Osteoblast (primary cell): ENCODE data around the gene XXYLT1. TPM values are rescaled to one million over a fixed set of nuclear protein-coding genes. Genes with fewer than 3 reads are reported as not detected.

Experiments used
- DNase-seq: peaks from one replicate; pipeline ENCODE4 v3.0.0; 2011; ENCODE audit warnings: low spot score, mixed read lengths; ENCODE audit not compliant: insufficient read length; ENCODE audit errors: missing footprints
- H2AFZ ChIP-seq: 2 replicates; pipeline ENCODE4 v1.6.0; 2011; ENCODE audit warnings: mild to moderate bottlenecking, low read length
- H3K27ac ChIP-seq: 2 replicates; pipeline ENCODE4 v1.5.1; 2011; ENCODE audit warnings: mild to moderate bottlenecking, low read depth, low read length, moderate library complexity
- H3K27me3 ChIP-seq: 2 replicates; pipeline ENCODE4 v1.6.0; 2012; ENCODE audit warnings: mild to moderate bottlenecking, control low read depth, inconsistent platforms, low read length, moderate library complexity; ENCODE audit not compliant: insufficient read depth
- H3K36me3 ChIP-seq: 2 replicates; pipeline ENCODE4 v1.5.1; 2011; ENCODE audit warnings: mild to moderate bottlenecking, low read length, control low read depth, moderate library complexity; ENCODE audit not compliant: insufficient read depth
- H3K4me1 ChIP-seq: 2 replicates; pipeline ENCODE4 v1.5.1; 2011; ENCODE audit warnings: mild to moderate bottlenecking, low read length, control low read depth, moderate library complexity; ENCODE audit not compliant: insufficient read depth
- H3K4me2 ChIP-seq: 2 replicates; pipeline ENCODE4 v1.6.0; 2011; ENCODE audit warnings: mild to moderate bottlenecking, low read length; ENCODE audit not compliant: insufficient read depth
- H3K4me3 ChIP-seq: fragments of 200-600 bp; sonication (generic); 3 replicates; pipeline ENCODE4 v1.5.1; 2012; ENCODE audit warnings: mild to moderate bottlenecking, low read length, inconsistent platforms; ENCODE audit not compliant: insufficient read depth
- H3K79me2 ChIP-seq: 2 replicates; pipeline ENCODE4 v1.6.0; 2012; ENCODE audit warnings: mild to moderate bottlenecking, low read length, control low read depth, inconsistent platforms; ENCODE audit not compliant: insufficient read depth
- H3K9me3 ChIP-seq: 2 replicates; pipeline ENCODE4 v1.5.1; 2011; ENCODE audit warnings: low read depth, low read length, control low read depth
- H4K20me1 ChIP-seq: 2 replicates; pipeline ENCODE4 v1.6.0; 2012; ENCODE audit warnings: mild to moderate bottlenecking, low read length, control low read depth; ENCODE audit not compliant: insufficient read depth
- CTCF ChIP-seq: IDR thresholded peaks from 2 replicates; pipeline ENCODE4 v1.5.1; 2011; ENCODE audit warnings: mild to moderate bottlenecking, low read depth, low read length, moderate library complexity; ENCODE audit errors: extremely low read depth
- total RNA-seq: library from RNA; depleted of rRNA; stranded (reverse); fragments of >200 nt; gene quantifications from 2 replicates; pipeline ENCODE4 v1.2.3, GENCODE V29; 2012

Gene XXYLT1
- total RNA-seq, 1 donor, result 28.2 TPM

- peaks cover 18% of the 10 kb centered on the region for H3K27me3 ChIP-seq
- no peak overlapping the region for H2AFZ ChIP-seq
- H3K79me2 ChIP-seq, result no peaks in the 10 kb centered on the region
- H3K36me3 ChIP-seq, result no peaks in the 10 kb centered on the region
- TF ChIP-seq CTCF, result no peak
- H3K27ac ChIP-seq, result no peak overlapping the region
- H3K4me1 ChIP-seq, result no peaks in the 10 kb centered on the region
- H3K9me3 ChIP-seq, result no peaks in the 10 kb centered on the region
- no peak overlapping the region for H3K4me3 ChIP-seq
- no peak for DNase-seq
- no peak overlapping the region for H3K4me2 ChIP-seq
- H4K20me1 ChIP-seq, result no peaks in the 10 kb centered on the region
Observed at GRCh38 chr3:195025056-195025883, 245.7 kb downstream of the XXYLT1 start.

GRCh38 chr3:195023989-195024388, 247.0 kb downstream of the XXYLT1 start:
- no peaks in the 10 kb centered on the region for H3K79me2 ChIP-seq
- H3K27me3 ChIP-seq, result peaks cover 30% of the 10 kb centered on the region
- H3K4me1 ChIP-seq, result no peaks in the 10 kb centered on the region
- H4K20me1 ChIP-seq, result no peaks in the 10 kb centered on the region
- no peak overlapping the region for H3K27ac ChIP-seq
- H3K9me3 ChIP-seq, result no peaks in the 10 kb centered on the region
- H3K4me3 ChIP-seq, result no peak overlapping the region
- H2AFZ ChIP-seq, result no peak overlapping the region
- no peaks in the 10 kb centered on the region for H3K36me3 ChIP-seq
- H3K4me2 ChIP-seq, result no peak overlapping the region
- no peak for TF ChIP-seq CTCF
- DNase-seq, result no peak

- H3K27me3 ChIP-seq, result peaks cover 34% of the 10 kb centered on the region
- H3K4me1 ChIP-seq, result no peaks in the 10 kb centered on the region
- no peak overlapping the region for H3K4me2 ChIP-seq
- no peaks in the 10 kb centered on the region for H3K36me3 ChIP-seq
- TF ChIP-seq CTCF, result no peak
- DNase-seq, result no peak
- no peak overlapping the region for H3K4me3 ChIP-seq
- H3K9me3 ChIP-seq, result no peaks in the 10 kb centered on the region
- H3K27ac ChIP-seq, result no peak overlapping the region
- H4K20me1 ChIP-seq, result no peaks in the 10 kb centered on the region
- H2AFZ ChIP-seq, result no peak overlapping the region
- no peaks in the 10 kb centered on the region for H3K79me2 ChIP-seq
Observed at GRCh38 chr3:195023576-195023975, 247.4 kb downstream of the XXYLT1 start.

GRCh38 chr3:195021692-195022091, 249.3 kb downstream of the XXYLT1 start:
- TF ChIP-seq CTCF, result no peak
- no peak for DNase-seq

More at GRCh38 chr3:195021692-195022091, 249.3 kb downstream of the XXYLT1 start:
- Histone ChIP-seq H3K36me3 (no peaks in the 10 kb centered on the region), H3K27me3 (peaks cover 50% of the 10 kb centered on the region), H3K27ac (no peak overlapping the region), H4K20me1 (no peaks in the 10 kb centered on the region), H3K4me1 (no peaks in the 10 kb centered on the region), H3K79me2 (no peaks in the 10 kb centered on the region), H3K4me3 (no peak overlapping the region), H3K4me2 (no peak overlapping the region), H2AFZ (no peak overlapping the region), H3K9me3 (no peaks in the 10 kb centered on the region)
